ENCODE measurements around the gene TLR9.
"Not testable (repeated sequence)": the region's sequence is repeated elsewhere in the genome, so short reads cannot be mapped to it uniquely, and the experiment has no call there.

The TLR9 gene

DNA sequence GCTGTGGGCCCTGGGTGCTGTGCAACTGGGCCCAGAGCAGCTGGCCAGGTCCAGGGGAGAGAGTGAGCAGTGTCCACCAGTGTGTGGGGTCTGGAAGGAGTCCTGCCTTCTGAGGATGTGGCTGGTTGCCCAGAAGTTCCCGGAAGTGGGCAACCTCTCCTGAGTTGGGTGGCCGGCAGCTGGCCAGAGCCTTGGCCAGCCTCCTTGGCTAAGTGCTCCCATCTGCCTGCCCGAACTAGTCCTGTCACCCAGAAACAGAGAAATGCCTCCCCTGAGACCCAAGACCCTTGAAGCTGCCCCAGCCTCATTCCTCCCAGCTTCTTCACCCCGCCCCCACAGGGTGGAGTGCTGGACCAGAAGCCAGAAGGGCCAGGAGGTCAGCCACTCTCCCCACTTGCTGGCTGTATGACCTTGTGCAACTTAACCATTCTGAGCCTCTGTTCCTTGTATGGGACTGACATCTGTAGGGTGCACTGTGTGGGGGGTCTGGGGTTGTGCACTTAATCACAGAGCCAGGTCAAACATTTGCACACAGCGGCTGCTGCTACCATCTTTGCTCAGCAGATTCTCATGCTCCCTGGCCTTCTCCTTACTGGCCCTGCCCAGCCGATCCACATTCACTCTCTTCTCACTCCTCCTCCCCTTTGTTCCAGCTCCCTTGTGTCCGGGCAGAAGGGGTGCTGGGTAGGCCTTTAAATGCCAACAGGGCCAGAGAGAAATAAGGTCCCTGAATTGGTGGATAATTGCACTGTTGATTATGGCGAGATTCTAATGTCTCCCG is 35.0 kb downstream of the TLR9 start:
- no peak for DNase-seq

DNA sequence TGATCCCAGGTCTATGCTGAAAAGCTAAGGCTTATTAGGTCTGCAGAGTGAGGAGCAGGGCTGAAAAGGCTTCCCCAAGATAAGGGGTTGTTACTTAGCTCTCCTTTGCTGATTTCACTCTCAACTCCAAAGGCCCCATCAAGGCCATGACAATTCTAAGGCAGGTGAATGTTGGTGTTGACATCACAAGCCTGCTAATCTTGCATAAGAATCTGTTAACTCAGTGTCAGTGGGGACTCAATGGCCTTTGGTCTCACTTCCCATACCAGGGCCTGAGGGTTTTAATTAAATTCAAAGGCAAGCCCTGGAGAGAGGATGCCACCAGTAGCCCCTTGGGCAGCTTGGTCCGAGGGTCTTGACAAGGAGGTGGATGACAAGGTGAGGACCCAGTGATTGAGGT is 36.9 kb downstream of the TLR9 start:
- no peak for DNase-seq

DNA sequence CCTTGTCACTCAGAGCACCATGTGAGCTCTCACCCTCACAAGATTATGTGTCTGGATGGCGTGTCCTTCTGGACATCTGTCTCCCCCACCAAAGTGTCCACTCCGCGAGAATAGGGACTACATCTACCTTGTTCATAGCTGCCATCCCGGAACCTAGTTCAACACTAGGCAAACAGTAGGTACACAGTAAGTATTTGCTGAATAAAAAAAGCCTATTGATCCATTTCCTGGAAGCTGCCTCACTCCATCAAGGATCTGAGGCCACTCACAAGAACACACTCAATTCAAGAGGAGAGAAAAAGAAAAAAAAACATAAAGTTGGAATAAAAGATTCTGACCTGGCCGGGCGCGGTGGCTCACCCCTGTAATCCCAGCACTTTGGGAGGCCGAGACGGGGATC is 38.7 kb downstream of the TLR9 start:
- no peak for DNase-seq

DNA sequence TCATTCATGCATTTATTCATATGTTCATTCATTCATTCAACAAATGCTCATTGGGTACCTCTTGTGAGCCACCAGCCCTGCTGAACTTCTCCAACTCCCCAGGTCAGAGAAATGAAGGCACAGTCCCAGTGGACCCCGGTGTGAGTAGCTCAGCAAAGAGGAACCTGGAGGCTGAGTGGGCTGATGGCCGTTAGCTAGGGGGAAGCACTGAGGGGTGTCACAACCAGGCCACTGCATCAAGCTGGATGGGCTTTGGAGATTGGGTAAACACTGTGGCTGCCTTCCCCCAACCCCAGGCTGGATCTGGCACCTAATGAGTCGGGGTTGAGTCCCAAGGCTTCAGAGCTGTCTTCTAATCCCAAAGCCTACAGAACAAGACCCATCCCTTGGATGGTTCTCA is 39.6 kb downstream of the TLR9 start:
- DNase-seq, result no peak

DNA sequence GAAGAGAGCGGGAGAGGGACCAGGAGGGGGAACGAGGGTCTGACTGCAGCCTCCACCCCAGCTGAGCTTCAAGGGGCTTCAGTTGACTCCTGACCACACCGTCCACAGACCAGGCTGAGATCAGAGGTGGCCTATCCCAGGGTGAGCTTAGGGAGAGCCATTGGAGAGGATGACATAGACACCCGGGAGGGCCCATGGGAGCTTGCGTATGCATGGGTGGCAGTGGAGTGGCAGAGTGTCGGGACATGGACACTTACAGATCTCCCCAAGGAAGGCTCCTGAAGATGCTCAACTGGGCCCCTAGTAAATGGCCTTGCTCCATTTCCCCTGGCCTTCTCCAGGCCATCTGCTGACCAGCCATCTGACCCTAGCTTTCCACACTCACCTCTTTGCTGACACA is 40.1 kb downstream of the TLR9 start:
- no peak for DNase-seq

DNA sequence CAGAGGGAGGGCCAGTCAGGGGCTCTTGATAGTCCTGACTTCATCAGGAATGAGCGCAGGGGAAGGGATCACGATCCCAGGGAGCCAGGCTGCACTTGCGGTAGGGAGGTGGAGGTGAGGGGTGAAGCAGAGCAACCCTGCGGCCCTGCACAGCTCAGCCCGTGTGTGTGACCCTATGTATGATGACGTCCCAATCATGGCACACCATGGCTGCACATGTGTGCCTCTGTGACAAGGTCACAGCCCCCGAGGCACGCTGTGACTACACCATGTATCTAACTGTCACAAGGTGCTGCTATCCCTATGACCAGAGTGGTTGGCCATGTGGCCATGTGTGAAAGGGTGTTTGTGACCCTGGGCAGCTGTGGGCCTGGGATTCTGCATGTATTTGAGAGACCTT is 40.8 kb downstream of the TLR9 start:
- DNase-seq, result no peak

DNA sequence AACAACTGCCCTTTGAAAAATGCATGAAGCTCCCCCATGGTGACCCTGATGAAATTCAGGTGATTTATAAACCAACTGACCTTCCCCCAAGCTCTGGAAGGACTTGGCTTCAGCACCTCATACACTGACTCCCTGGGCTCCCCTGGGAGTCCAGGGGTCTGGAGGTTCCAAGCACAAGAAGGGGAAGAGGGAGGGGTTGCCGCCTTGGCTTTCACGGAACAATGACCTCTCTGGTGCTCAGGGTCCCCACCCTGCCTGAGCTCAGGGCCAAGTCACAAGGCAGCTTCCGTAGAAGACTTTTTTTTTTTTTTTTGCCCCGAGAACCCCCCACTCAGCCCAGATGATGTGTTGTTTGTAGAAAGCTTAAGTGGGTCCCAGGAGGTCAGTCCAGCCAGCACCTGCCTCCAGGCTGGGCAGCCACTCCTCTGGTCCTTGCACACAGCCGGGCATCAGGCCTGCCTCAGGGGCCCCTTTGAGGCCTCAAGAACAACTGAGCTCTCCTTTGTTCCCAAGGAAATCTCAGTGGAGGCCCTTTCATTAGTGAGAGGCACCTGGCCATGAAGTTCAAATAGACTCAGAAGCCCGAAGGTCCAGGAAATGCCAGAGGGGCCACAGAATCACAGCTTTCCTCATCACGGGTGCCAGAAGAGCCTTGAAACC is 41.5 kb downstream of the TLR9 start:
- DNase-seq, result no peak

DNA sequence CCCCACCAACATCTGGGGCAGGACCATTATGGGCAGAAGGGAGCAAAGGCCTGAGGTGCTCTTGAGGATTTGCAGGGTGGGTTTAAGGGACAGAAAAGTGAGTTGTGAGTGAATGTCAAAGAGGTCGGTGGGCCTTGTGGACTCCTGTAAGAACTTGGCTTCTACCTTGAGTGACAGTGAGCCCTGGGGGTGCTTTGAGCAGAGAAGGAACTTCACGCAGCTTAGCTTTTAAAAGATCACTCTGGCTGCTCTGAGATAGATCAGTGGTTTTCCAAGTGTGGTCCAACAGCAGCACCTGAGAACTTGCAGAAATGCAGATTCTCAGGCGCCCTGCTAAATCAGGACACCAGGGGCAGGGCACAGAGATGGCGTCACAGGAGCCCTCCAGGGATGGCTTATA is 42.8 kb downstream of the TLR9 start:
- no peak for DNase-seq

DNA sequence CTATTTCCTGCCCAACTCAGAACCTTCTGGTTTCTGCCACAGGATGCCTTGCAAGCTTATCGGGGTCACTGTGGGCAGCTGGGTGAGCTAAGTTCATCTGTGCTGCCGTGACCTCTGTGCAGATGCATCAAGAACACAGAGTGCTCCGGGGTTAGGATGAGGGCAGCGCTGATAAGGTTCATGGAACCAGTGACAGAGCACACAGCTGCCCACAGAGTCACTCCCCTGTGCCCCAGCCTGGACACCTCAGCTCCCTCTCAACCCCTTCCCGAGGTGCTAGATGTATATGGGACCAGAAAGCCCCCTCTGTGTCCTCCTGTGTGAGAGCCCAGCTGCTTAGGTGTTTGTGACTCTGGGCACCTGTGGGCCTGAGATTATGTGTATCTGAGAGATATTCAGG is 43.2 kb downstream of the TLR9 start:
- DNase-seq, result no peak

DNA sequence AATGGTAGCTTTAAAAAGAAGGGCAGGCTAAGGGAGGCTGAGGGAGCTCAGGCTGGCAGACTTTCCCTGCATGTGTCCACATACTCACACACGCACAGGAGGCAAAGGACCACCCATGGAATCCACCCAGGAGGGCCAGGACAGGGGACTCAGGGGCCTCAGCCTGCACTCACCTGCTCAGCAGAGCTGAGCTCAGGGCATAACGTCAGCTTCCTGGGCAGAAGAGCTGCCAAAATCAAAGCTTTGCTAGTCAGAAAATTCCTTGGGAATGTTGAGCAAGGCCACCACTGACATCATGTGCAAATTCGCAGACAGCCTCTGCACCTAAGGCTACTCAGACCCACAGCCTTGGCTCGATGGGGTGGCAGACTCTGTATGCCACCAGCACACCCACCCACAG is 43.9 kb downstream of the TLR9 start:
- no peak for DNase-seq

DNA sequence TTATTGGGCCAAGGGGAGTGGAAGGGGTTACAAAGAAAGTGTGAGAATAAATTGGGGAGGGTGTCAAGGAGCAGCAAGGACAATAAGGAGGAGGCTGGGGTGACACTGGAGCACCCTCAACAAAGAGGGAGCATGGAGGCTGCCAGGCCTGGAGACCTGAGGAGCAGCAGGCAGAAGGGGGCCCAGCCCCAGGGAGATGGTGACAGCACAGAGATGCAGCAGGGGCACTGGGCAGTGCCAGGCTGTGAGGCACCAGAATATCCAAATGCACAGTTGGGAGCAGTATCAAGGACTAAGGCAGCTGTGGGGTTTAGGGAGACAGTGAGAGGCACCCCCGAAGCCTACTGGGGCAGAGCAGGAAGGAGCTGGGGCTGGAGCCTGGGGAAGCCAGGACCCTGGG is 46.9 kb downstream of the TLR9 start:
- no peak for DNase-seq

DNA sequence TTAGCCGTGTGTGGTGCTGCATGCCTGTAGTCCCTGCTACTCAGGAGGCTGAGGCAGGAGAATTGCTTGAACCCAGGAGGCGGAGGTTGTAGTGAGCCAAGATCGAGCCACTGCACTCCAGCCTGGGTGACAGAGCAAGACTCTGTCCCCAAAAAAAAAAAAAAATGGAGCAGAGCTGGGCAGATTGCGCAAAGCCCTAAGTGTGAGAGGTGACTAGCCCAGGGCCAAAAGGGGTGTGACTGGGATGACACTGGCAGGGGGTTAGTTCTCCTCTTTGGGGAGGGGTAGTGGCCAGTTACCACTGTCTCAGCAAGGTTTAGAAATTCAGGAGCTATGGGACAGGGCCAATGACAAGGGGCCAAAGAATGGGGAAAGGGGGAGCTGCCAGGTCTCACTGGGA is 47.3 kb downstream of the TLR9 start:
- DNase-seq, result not testable (repeated sequence)

DNA sequence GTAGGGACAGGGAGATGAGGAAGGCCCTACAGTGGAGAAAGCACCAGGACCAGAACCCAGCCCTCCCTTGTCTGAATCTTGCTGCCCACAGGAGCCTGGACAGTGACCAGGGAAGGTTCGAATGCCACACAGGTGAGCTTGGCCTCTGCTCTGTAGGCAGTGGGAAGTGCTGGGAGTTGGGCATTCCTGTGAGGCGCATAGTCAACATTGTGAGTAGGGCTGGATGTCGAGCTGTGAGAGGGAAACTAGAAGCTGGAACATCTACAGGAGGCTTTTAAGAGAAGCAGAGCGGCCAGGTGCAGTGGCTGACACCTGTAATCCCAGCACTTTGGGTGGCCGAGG is 47.8 kb downstream of the TLR9 start:
- no peak for DNase-seq

DNA sequence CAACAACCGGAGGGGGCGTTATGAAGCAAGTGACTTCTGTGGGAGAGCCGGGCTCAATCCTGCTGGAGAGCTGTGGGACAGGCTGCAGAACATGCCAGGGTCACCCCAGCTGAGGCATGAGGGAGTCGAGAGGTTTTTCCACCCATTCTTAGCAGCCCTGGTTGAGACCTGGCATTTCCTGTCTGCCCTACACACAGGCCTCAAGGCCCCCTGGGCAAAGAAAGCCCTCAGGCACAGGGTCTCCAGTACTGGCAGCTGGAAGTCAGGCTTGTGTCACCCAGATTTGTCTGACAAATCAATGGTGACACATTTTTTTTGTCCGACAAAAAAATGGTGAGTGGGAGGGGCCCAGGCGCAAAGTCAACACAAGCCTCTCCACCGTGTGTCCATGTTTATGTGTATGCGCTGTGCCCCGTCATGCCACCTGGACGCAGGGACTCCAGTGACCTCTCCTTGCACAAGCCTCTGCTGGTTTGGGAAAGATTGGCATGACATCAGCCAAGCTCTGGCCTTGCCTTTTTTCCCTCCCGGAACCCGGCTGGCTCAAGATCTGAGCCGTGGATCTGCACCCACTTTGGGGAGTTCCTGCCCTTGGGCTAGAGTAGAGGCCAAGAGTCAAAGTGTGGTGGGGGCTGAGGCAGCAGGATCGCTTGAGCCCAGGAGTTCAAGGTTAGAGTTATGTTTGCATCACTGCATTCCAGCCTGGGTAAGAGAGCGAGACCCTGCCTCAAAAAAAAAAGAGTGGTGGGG is 48.3 kb downstream of the TLR9 start:
- DNase-seq, result no peak

DNA sequence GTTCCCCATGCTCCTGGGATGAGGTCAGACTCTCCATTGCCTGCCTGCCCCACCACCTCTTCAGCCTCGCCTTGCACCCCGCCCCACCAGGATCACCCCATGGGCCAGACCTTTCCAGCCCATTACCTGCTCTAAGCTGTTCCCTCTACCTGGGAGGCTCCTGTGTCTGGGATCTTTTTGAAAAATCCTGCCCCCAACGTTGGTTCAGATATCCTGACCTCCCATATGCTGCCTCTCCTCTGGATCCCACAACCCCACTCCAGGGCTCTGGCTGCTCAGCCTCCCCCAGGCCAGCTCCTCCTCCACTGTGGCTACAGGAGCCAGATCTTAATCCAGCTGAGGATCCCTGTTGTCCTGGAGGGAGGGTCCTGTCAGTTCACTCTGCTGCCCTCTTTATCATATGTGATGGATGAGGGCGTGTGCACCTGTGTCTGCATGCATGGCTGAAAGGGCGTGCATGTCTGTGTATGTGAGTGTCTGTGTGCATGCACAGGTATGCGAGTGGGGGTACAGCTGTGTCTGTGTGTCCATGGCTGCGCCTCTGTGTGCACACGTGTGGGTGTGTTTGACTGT is 49.2 kb downstream of the TLR9 start:
- DNase-seq, result no peak

DNA sequence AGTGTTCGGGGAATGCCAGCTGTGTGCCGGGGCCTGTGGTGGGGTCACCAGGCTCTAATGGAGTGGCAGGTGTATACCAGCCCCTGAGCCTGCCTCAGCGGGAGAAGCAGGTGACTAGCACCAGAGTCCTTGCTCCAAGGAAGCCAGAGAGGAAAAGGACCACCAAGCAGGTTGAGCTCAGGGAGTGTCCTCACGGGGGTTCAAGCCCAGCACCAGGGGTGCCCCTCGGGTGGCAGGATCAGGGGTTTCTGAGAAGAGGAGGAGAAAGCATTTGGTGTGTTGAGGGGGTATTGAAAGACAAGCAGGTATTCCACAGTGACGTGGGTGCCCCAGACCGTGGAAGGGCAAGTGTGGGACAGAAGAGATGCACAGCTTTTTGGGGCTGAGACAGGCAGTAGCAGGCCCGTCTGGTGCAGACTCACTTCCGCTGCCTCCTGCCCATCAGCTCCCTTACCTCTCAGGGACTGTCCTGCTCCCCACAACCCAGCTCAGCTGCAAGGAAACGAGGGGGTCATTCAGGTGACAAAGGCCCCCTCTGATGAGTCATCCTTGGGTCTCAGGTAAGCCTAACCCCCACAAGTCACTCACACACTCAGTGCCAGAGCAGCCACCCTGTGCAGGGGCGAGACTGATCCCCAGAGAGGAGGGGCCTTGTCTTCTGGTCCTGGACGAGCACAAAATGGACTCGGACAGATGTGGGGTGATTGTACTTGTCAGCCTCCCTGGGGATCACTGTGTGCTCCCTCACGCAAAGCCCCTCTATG is 49.8 kb downstream of the TLR9 start:
- no peak for DNase-seq

DNA sequence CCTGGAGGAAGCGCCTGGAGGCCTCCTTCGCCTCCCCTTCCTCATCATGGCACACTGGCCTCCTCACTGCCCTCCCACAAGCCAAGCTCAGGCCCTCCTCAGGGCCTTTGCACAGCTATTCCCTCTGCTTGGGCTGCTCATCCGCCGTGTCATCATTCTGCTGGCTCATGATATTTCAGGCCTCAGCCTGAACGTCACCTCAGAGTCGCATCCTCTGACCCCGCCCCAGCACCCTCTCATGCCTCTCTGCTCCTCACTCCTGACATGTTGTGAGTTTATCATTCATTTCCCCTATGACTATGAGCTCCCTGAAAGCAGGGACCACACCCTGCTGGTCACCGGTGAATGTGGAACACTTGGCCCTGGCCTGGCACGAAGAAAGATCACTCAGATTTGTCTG is 50.5 kb downstream of the TLR9 start:
- DNase-seq, result no peak

DNA sequence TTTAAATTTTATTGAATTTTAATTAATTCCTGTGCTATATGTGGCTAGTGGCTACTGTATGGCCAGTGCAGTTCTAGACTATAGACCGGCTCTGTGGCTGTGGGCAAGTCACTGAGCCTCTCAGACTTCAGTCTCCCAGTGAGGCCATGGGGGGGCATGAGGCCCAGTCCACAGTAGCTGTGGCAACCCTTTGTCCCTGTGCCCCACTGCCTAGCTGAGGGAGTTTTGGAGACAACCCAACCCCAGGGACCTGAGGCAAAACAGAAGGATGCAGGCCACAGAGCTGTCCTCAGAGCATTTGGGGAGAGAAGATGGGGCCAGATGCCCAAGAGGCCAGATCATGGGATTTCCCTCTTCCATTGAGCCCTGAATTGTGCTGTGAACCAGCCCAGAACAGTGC is 52.3 kb downstream of the TLR9 start:
- DNase-seq, result no peak

DNA sequence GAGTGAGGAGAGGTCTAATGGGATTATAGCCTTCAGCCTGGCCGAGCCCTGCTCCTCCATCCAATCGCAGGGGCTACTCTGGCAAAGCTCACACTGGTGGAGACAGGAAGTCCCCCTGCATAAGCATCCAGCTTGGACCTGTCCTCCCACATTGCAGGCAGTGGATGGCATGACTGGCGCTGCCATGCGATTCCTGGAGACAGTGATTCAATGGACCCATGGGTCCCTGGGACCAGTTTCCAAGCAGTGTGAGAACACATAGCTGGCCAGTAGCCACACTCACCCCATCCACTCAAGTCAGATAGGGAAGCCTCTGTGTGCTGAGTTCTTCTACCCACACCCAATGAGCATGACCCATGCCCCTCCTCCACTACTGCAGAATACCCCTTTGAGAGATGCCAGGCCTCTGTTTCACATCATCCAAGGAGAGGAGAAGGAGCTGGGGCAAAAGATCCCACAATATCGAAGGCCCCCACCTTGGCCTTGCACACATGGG is 53.1 kb downstream of the TLR9 start:
- DNase-seq, result no peak

DNA sequence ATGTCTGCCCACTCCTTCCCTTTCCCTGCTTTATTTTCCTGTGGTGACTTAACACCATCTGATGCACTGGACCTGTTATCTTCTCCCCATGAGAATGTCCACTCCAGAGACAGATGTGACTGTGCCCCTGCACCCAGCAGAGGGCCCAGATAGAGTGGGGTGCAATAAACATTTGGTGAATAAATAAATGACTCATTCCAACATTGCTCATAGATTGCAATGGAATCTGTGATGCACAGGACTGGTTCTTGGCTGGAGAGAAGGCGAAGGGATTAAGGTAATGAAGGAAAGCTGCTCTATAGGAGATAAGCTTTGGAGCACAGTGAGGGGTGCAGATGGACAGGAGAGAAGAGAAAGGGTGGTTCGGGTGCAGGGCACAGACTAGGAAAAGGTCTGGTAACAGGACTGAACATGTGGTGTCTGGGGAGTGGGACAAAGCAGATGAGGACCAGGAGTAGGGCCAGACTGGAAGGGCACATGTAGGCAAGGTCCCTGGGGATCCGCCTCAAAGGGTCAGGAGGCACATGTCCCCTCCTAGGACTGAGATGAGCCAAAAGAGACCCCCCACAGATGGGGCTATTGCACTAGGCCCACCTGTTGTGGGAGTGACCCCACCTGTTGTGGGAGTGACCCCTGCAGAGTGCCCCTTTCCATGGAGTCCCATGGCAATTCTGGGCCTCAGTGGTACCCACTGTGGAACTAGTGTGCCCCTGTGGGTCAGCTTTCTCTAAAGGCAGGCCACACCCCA is 53.8 kb downstream of the TLR9 start:
- no peak for DNase-seq
